Vagina (tissue), 2 donors: ENCODE measurements around the gene VWF. TPM values are rescaled to one million over a fixed set of nuclear protein-coding genes. Genes with fewer than 3 reads are reported as not detected.

ENCODE experiments used
- DNase-seq, 2 donors: peaks; one replicate each; pipeline ENCODE4 v3.0.0-alpha.2; 2017; ENCODE audit errors: extremely low spot score in 2 of 2
- H3K27ac ChIP-seq: fragments of 200-600 bp; sonication (generic); one replicate; pipeline ENCODE4 v1.5.1; 2019
- H3K27me3 ChIP-seq: fragments of 200-600 bp; sonication (generic); one replicate; pipeline ENCODE4 v1.5.1; 2019
- H3K36me3 ChIP-seq, 2 donors: fragments of 200-600 bp; sonication (generic); one replicate each; pipeline ENCODE4 v1.5.1; 2017 to 2019
- H3K4me1 ChIP-seq: fragments of 200-600 bp; sonication (generic); one replicate; pipeline ENCODE4 v1.5.1; 2019
- H3K4me3 ChIP-seq, 2 donors: fragments of 200-600 bp; sonication (generic); 1 replicate in 1 of 2; 2 replicates in 1 of 2; pipeline ENCODE4 v1.5.1; 2016 to 2019
- H3K9me3 ChIP-seq: fragments of 200-600 bp; sonication (generic); one replicate; pipeline ENCODE4 v1.5.1; 2019
- POLR2A ChIP-seq, 2 donors: fragments of 450-650 bp; IDR thresholded peaks; one replicate each; pipeline ENCODE4 v1.6.1; 2017; ENCODE audit warnings: antibody characterized with exemption in 2 of 2, mild to moderate bottlenecking in 2 of 2, moderate library complexity in 2 of 2
- POLR2AphosphoS5 ChIP-seq, 2 donors: sonication (generic); formaldehyde crosslinking; IDR thresholded peaks; one replicate each; pipeline ENCODE4 v1.9.0; 2017; ENCODE audit warnings: antibody characterized with exemption in 2 of 2, mild to moderate bottlenecking in 2 of 2, low read depth in 1 of 2; ENCODE audit not compliant: insufficient read depth in 1 of 2
- intact Hi-C: fragments of 100-400 bp; cut with DNase I; formaldehyde crosslinking; loops from one replicate; pipeline ENCODE4 v1.15.1; 2023
- total RNA-seq: library from RNA; depleted of rRNA; stranded (reverse); fragments of >200 nt; gene quantifications from one replicate; pipeline ENCODE4 v1.2.3, GENCODE V29; 2016
- TF ChIP-seq, protein P1 (sequence below), 3 experiments: fragments of 450-650 bp in 2 of 3; fragments of 200-600 bp in 1 of 3; sonication (generic) in 1 of 3; IDR thresholded peaks; one replicate each; pipeline ENCODE4 v1.5.1; 2017 to 2019; ENCODE audit warnings: antibody characterized with exemption in 3 of 3, mild to moderate bottlenecking in 2 of 3, moderate library complexity in 2 of 3

The VWF gene
- total RNA-seq, 1 donor from 2014 or later = 334 TPM

DNA sequence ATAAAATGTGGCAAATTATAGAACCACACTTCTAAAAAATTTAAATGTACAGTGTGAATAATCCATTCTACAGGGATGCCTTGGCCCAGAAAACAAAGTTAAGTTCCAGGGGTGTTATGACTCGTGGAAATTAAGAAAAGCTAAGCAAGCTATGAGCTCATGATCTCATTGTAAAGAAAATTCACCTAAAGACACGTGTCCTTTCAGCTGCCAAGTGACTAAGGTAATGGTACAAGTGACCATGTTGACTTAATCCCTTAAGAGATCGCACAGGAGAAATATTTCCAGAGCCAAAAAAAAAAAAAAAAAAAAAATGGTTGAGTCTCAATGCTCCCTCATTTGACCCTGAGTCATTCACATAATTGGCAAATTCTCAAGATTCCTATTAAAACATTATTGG lies 128.0 kb downstream of the VWF start:
- Histone ChIP-seq H3K36me3 (peaks cover 0 to 4% of the 10 kb centered on the region in 2 donors), H3K4me3 (no peak overlapping the region), H3K9me3 (no peaks in the 10 kb centered on the region), H3K27me3 (no peaks in the 10 kb centered on the region), H3K27ac (no peak overlapping the region), H3K4me1 (no peaks in the 10 kb centered on the region)
- TF ChIP-seq, protein P1, sequence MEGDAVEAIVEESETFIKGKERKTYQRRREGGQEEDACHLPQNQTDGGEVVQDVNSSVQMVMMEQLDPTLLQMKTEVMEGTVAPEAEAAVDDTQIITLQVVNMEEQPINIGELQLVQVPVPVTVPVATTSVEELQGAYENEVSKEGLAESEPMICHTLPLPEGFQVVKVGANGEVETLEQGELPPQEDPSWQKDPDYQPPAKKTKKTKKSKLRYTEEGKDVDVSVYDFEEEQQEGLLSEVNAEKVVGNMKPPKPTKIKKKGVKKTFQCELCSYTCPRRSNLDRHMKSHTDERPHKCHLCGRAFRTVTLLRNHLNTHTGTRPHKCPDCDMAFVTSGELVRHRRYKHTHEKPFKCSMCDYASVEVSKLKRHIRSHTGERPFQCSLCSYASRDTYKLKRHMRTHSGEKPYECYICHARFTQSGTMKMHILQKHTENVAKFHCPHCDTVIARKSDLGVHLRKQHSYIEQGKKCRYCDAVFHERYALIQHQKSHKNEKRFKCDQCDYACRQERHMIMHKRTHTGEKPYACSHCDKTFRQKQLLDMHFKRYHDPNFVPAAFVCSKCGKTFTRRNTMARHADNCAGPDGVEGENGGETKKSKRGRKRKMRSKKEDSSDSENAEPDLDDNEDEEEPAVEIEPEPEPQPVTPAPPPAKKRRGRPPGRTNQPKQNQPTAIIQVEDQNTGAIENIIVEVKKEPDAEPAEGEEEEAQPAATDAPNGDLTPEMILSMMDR (IDR thresholded peaks at IDR 0.05) = no peak
- TF ChIP-seq POLR2AphosphoS5 (IDR thresholded peaks at IDR 0.05; ENCODE audit: insufficient read depth in 1 of 2, low read depth in 1 of 2) (no peak), POLR2A (IDR thresholded peaks at IDR 0.05) (no peak)
- no peak for DNase-seq
- intact Hi-C loops = no loop called here

GRCh38 chr12:5989621-5990020 lies 134.8 kb downstream of the VWF start:
- peaks cover 0 to 4% of the 10 kb centered on the region in 2 donors for H3K36me3 ChIP-seq
- no peak for DNase-seq

GRCh38 chr12:5988659-5989116 lies 135.8 kb downstream of the VWF start:
- TF ChIP-seq, protein P1 (IDR thresholded peaks at IDR 0.05) = peak; percentile 84 to 95 (median 86)
- no peak for TF ChIP-seq POLR2AphosphoS5 (IDR thresholded peaks at IDR 0.05; ENCODE audit: insufficient read depth in 1 of 2, low read depth in 1 of 2)
- Histone ChIP-seq H3K9me3 (no peaks in the 10 kb centered on the region), H3K36me3 (peaks cover 0 to 4% of the 10 kb centered on the region in 2 donors), H3K4me1 (no peaks in the 10 kb centered on the region), H3K4me3 (no peak overlapping the region), H3K27me3 (no peaks in the 10 kb centered on the region), H3K27ac (no peak overlapping the region)
- peak in 1 of 2 donors; percentile 79 for DNase-seq
- intact Hi-C loops = loop anchor here (10.0 kb wide), 1 partner anchor 46 kb away; no protein-coding TSS in a partner anchor

More at GRCh38 chr12:5989621-5990020, 134.8 kb downstream of the VWF start:
- Histone ChIP-seq H3K27me3 (no peaks in the 10 kb centered on the region), H3K9me3 (no peaks in the 10 kb centered on the region), H3K4me1 (no peaks in the 10 kb centered on the region), H3K27ac (no peak overlapping the region), H3K4me3 (no peak overlapping the region)
- intact Hi-C loops = loop anchor here (5.0 to 10.0 kb wide), 2 partner anchors 45 to 298 kb away; no protein-coding TSS in a partner anchor
- TF ChIP-seq POLR2AphosphoS5 (IDR thresholded peaks at IDR 0.05; ENCODE audit: insufficient read depth in 1 of 2, low read depth in 1 of 2) (no peak), POLR2A (IDR thresholded peaks at IDR 0.05) (no peak)
- TF ChIP-seq, protein P1 (IDR thresholded peaks at IDR 0.05) = no peak

- Histone ChIP-seq H3K27me3 (no peaks in the 10 kb centered on the region), H3K27ac (no peak overlapping the region), H3K36me3 (peaks cover 0 to 4% of the 10 kb centered on the region in 2 donors), H3K4me1 (no peaks in the 10 kb centered on the region), H3K9me3 (no peaks in the 10 kb centered on the region), H3K4me3 (no peak overlapping the region)
- DNase-seq = peak in 1 of 2 donors; percentile 70
- intact Hi-C loops = loop anchor here (10.0 kb wide), 1 partner anchor 47 kb away; no protein-coding TSS in a partner anchor
- TF ChIP-seq POLR2AphosphoS5 (IDR thresholded peaks at IDR 0.05; ENCODE audit: insufficient read depth in 1 of 2, low read depth in 1 of 2) = no peak
- TF ChIP-seq, protein P1 (IDR thresholded peaks at IDR 0.05) = no peak
- no peak for TF ChIP-seq POLR2A (IDR thresholded peaks at IDR 0.05)
These were observed 136.4 kb downstream of the VWF start for GRCh38 chr12:5988088-5988487.

DNA sequence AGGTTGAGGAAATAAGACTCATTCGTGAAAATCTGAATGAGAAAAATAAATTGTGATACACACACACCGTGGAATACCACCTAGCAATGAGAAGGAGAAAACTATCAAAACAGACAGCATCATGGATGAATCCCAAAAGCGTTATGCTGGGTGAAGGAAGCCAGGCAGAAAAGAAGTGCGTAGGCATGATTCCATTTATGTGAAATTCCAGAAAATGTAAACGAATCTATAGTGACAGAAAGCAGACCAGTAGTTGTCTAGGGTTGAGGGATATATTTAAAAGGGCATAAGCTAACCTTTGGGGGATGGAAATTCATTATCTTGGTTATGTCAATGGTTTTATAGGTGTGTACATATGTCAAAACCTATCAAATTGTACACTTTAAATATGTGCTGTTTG lies 136.9 kb downstream of the VWF start:
- no peak for DNase-seq
- no peaks in the 10 kb centered on the region for H3K27me3 ChIP-seq
- no peak overlapping the region for H3K4me3 ChIP-seq
- no peak for TF ChIP-seq POLR2A (IDR thresholded peaks at IDR 0.05)
- TF ChIP-seq, protein P1 (IDR thresholded peaks at IDR 0.05) = no peak
- no peak for TF ChIP-seq POLR2AphosphoS5 (IDR thresholded peaks at IDR 0.05; ENCODE audit: insufficient read depth in 1 of 2, low read depth in 1 of 2)
- H3K27ac ChIP-seq = no peak overlapping the region
- H3K9me3 ChIP-seq = no peaks in the 10 kb centered on the region
- H3K36me3 ChIP-seq = peaks cover 0 to 4% of the 10 kb centered on the region in 2 donors
- intact Hi-C loops = loop anchor here (10.0 kb wide), 1 partner anchor 47 kb away; no protein-coding TSS in a partner anchor
- no peaks in the 10 kb centered on the region for H3K4me1 ChIP-seq
